Thoracic aorta (tissue), 2 donors: Measurements from ENCODE around the gene PAIP1. TPM values are rescaled to one million over a fixed set of nuclear protein-coding genes. Genes with fewer than 3 reads are reported as not detected.
"Not testable (repeated sequence)": the region's sequence is repeated elsewhere in the genome, so short reads cannot be mapped to it uniquely, and the experiment has no call there.

Experiments used
- ATAC-seq: fragments of 150-250 bp; one replicate; pipeline ENCODE4 v1.8.0; 2017; ENCODE audit warnings: low read depth; ENCODE audit not compliant: insufficient number of reproducible peaks, low FRiP score
- DNase-seq: peaks from one replicate; pipeline ENCODE4 v3.0.0-alpha.2; 2020; ENCODE audit warnings: low spot score
- H3K27ac ChIP-seq, 2 donors: fragments of 200-600 bp; sonication (generic); 1 replicate in 1 of 2; 2 replicates in 1 of 2; pipeline ENCODE4 v1.5.1; 2016; ENCODE audit warnings: mild to moderate bottlenecking in 2 of 2, moderate library complexity in 2 of 2
- H3K27me3 ChIP-seq: fragments of 200-600 bp; sonication (generic); replicated peaks from 2 replicates; pipeline ENCODE4 v1.6.0; 2016; ENCODE audit warnings: mild to moderate bottlenecking; ENCODE audit not compliant: insufficient read depth
- H3K36me3 ChIP-seq: fragments of 200-600 bp; sonication (generic); one replicate; pipeline ENCODE4 v1.5.1; 2016
- H3K4me1 ChIP-seq, 2 donors: fragments of 200-600 bp; sonication (generic); 1 replicate in 1 of 2; 2 replicates in 1 of 2; pipeline versions ENCODE4 v1.5.1 to v1.6.0; 2016; ENCODE audit warnings: low read depth in 2 of 2, mild to moderate bottlenecking in 1 of 2; ENCODE audit not compliant: control insufficient read depth in 1 of 2
- H3K4me3 ChIP-seq: fragments of 200-600 bp; sonication (generic); 2 replicates; pipeline ENCODE4 v1.5.1; 2016; ENCODE audit warnings: mild to moderate bottlenecking
- H3K9me3 ChIP-seq: fragments of 200-600 bp; sonication (generic); 2 replicates; pipeline ENCODE4 v1.5.1; 2016
- total RNA-seq, 2 donors: library from RNA; depleted of rRNA; stranded (reverse); fragments of >200 nt; gene quantifications; one replicate each; pipeline versions ENCODE4 v1.1.0 to v1.2.3, GENCODE V29; 2016
- TF ChIP-seq, protein P1 (sequence below): fragments of 200-600 bp; sonication (generic); IDR thresholded peaks from one replicate; pipeline ENCODE4 v1.5.1; 2019; ENCODE audit warnings: antibody characterized with exemption

The PAIP1 gene
- total RNA-seq, 2 donors from 2014 or later: 74.1 to 81.6 TPM

GRCh38 chr5:43602461-43603343 lies 45.8 kb upstream of the PAIP1 start, which contains the start of gene NNT:
TSS of gene NNT (plus strand) at chr5:43603180. CDS start at chr5:43609196, 6,016 bp downstream.
- Histone ChIP-seq H3K36me3 (no peaks in the 10 kb centered on the region), H3K4me1 (peaks cover 11 to 29% of the 10 kb centered on the region in 2 donors), H3K27me3 (no peaks in the 10 kb centered on the region), H3K4me3 (peak within 1 kb of the TSS; percentile 99), H3K9me3 (no peaks in the 10 kb centered on the region), H3K27ac (peak within 1 kb of the TSS; percentile 86 to 94)
- ATAC-seq: peak; percentile 48
- TF ChIP-seq, protein P1, sequence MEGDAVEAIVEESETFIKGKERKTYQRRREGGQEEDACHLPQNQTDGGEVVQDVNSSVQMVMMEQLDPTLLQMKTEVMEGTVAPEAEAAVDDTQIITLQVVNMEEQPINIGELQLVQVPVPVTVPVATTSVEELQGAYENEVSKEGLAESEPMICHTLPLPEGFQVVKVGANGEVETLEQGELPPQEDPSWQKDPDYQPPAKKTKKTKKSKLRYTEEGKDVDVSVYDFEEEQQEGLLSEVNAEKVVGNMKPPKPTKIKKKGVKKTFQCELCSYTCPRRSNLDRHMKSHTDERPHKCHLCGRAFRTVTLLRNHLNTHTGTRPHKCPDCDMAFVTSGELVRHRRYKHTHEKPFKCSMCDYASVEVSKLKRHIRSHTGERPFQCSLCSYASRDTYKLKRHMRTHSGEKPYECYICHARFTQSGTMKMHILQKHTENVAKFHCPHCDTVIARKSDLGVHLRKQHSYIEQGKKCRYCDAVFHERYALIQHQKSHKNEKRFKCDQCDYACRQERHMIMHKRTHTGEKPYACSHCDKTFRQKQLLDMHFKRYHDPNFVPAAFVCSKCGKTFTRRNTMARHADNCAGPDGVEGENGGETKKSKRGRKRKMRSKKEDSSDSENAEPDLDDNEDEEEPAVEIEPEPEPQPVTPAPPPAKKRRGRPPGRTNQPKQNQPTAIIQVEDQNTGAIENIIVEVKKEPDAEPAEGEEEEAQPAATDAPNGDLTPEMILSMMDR: no peak
- peak; percentile 9 for DNase-seq

GRCh38 chr5:43601454-43602260 lies 44.8 kb upstream of the PAIP1 start:
- TF ChIP-seq, protein P1: no peak
- DNase-seq: no peak
- peak overlapping the region; percentile 99 for H3K4me3 ChIP-seq
- peak overlapping the region; percentile 86 to 94 for H3K27ac ChIP-seq
- ATAC-seq: peak; percentile 44
- H3K4me1 ChIP-seq: peaks cover 11 to 29% of the 10 kb centered on the region in 2 donors
- no peaks in the 10 kb centered on the region for H3K27me3 ChIP-seq
- no peaks in the 10 kb centered on the region for H3K9me3 ChIP-seq
- H3K36me3 ChIP-seq: no peaks in the 10 kb centered on the region

- DNase-seq, H3K4me3 ChIP-seq, H3K36me3 ChIP-seq, ATAC-seq, H3K9me3 ChIP-seq, H3K27me3 ChIP-seq, H3K27ac ChIP-seq: not testable (repeated sequence)
- peaks cover 4 to 15% of the 10 kb centered on the region in 2 donors for H3K4me1 ChIP-seq
Measured at GRCh38 chr5:43598927-43599326, 42.0 kb upstream of the PAIP1 start.

DNA sequence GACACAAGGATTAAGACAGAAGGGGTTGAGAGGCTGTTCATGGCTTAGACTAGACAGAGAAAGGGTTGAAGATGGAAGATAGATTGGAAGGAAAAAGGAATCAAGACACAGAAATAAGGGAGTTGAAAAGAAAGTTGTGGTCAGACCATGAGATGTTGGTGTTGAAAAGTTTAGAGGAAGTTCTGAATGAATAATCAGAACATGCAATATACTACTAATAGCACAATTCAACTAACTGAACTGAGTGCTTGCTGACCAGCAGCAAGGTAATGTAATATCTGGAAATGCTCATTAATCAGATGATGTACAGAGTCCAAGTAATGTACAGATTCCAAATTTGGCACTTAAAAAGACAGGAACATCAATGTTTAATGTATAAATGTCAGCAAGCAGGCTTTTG lies 35.5 kb upstream of the PAIP1 start:
- ATAC-seq (no peak), DNase-seq (no peak)
- no peaks in the 10 kb centered on the region for H3K27me3 ChIP-seq
- no peaks in the 10 kb centered on the region for H3K36me3 ChIP-seq
- TF ChIP-seq, protein P1: no peak
- no peak overlapping the region for H3K4me3 ChIP-seq
- H3K27ac ChIP-seq: no peak overlapping the region
- H3K4me1 ChIP-seq: no peaks in the 10 kb centered on the region
- H3K9me3 ChIP-seq: no peaks in the 10 kb centered on the region

GRCh38 chr5:43590700-43591099 lies 33.8 kb upstream of the PAIP1 start:
- H3K36me3 ChIP-seq: no peaks in the 10 kb centered on the region
- no peak for DNase-seq

More at GRCh38 chr5:43590700-43591099, 33.8 kb upstream of the PAIP1 start:
- Histone ChIP-seq H3K4me1 (no peaks in the 10 kb centered on the region), H3K27ac (no peak overlapping the region), H3K9me3 (no peaks in the 10 kb centered on the region), H3K27me3 (no peaks in the 10 kb centered on the region), H3K4me3 (no peak overlapping the region)
- ATAC-seq: no peak
- TF ChIP-seq, protein P1: no peak
